HUDEP-2 (cell line): ENCODE measurements around the gene GUCY1A2.

Experiments used
- DNase-seq, 76 experiments: peaks; one replicate each; lab custom pipeline; 2025; ENCODE audit not compliant: unreplicated experiment in 76 of 76; lab: John Stamatoyannopoulos, UW

Gene GUCY1A2

GRCh38 chr11:106998916-106999188 lies 19.4 kb downstream of the GUCY1A2 start:
- no peak for DNase-seq

GRCh38 chr11:106998116-106998915 lies 20.0 kb downstream of the GUCY1A2 start:
- DNase-seq, result no peak

GRCh38 chr11:106997227-106997626 lies 21.0 kb downstream of the GUCY1A2 start:
- DNase-seq, result no peak

GRCh38 chr11:106996691-106997090 lies 21.6 kb downstream of the GUCY1A2 start:
- no peak for DNase-seq

GRCh38 chr11:106990331-106990730 lies 27.9 kb downstream of the GUCY1A2 start:
- no peak for DNase-seq

GRCh38 chr11:106989078-106989455 lies 29.2 kb downstream of the GUCY1A2 start:
- no peak for DNase-seq

GRCh38 chr11:106988151-106989077 lies 29.9 kb downstream of the GUCY1A2 start:
- DNase-seq, result no peak

GRCh38 chr11:106986673-106987072 lies 31.6 kb downstream of the GUCY1A2 start:
- DNase-seq, result no peak

- no peak for DNase-seq
These were observed 32.0 kb downstream of the GUCY1A2 start for GRCh38 chr11:106986261-106986660.

GRCh38 chr11:106983991-106984390 lies 34.3 kb downstream of the GUCY1A2 start:
- DNase-seq, result no peak

GRCh38 chr11:106983261-106983660 lies 35.0 kb downstream of the GUCY1A2 start:
- no peak for DNase-seq

- no peak for DNase-seq
These were observed 43.4 kb downstream of the GUCY1A2 start for GRCh38 chr11:106974831-106975230.

- DNase-seq, result no peak
These were observed 46.4 kb downstream of the GUCY1A2 start for GRCh38 chr11:106971864-106972263.

- no peak for DNase-seq
These were observed 48.5 kb downstream of the GUCY1A2 start for GRCh38 chr11:106969644-106970355.

GRCh38 chr11:106962995-106963394 lies 55.3 kb downstream of the GUCY1A2 start:
- no peak for DNase-seq

- no peak for DNase-seq
These were observed 56.8 kb downstream of the GUCY1A2 start for GRCh38 chr11:106961518-106961917.

- no peak for DNase-seq
These were observed 57.2 kb downstream of the GUCY1A2 start for GRCh38 chr11:106961048-106961447.

- no peak for DNase-seq
These were observed 58.5 kb downstream of the GUCY1A2 start for GRCh38 chr11:106959800-106960199.

- no peak for DNase-seq
These were observed 58.9 kb downstream of the GUCY1A2 start for GRCh38 chr11:106959386-106959785.

GRCh38 chr11:106958517-106959248 lies 59.6 kb downstream of the GUCY1A2 start:
- DNase-seq, result no peak

GRCh38 chr11:106957030-106957482 lies 61.2 kb downstream of the GUCY1A2 start:
- DNase-seq, result no peak
